Measurements from ENCODE around the gene ZNF652.
"Not testable (repeated sequence)": the region's sequence is repeated elsewhere in the genome, so short reads cannot be mapped to it uniquely, and the experiment has no call there.

ZNF652 gene

GRCh38 chr17:49278076-49278475, 84.0 kb downstream of the ZNF652 start:
- CTCF ChIA-PET = interaction anchor here (0.6 kb wide), 1 partner anchor 11 kb away, joined by 3 read pairs; no protein-coding TSS in a partner anchor
- POLR2A ChIA-PET = no interaction called here
- TF ChIP-seq FOXA1 (IDR thresholded peaks at IDR 0.05) = no peak
- no peak for TF ChIP-seq ELF4 (IDR thresholded peaks at IDR 0.05)
- TF ChIP-seq CTBP1 (IDR thresholded peaks at IDR 0.05; ENCODE audit: borderline replicate concordance) = no peak
- TF ChIP-seq PKNOX1 (IDR thresholded peaks at IDR 0.05) = no peak
- TF ChIP-seq ARNT (IDR thresholded peaks at IDR 0.05) = no peak
- no peak for TF ChIP-seq SP1 (IDR thresholded peaks at IDR 0.05)
- TF ChIP-seq LEF1 (IDR thresholded peaks at IDR 0.05; ENCODE audit: borderline replicate concordance) = no peak
- no peak for TF ChIP-seq TARDBP (IDR thresholded peaks at IDR 0.05)
- TF ChIP-seq ZNF384 (IDR thresholded peaks at IDR 0.05) = no peak
- TF ChIP-seq NFRKB (IDR thresholded peaks at IDR 0.05) = no peak
- no peak for TF ChIP-seq L3MBTL2 (conservative IDR thresholded peaks at IDR 0.05)
- TF ChIP-seq FOXK2 (IDR thresholded peaks at IDR 0.05) = no peak
- TF ChIP-seq HDGF (IDR thresholded peaks at IDR 0.05; ENCODE audit: borderline replicate concordance) = no peak
- no peak for TF ChIP-seq FOXM1 (IDR thresholded peaks at IDR 0.05; ENCODE audit: borderline replicate concordance)
- TF ChIP-seq SUZ12 (IDR thresholded peaks at IDR 0.05) = no peak
- no peak for TF ChIP-seq BHLHE40 (IDR thresholded peaks at IDR 0.05; ENCODE audit: borderline replicate concordance)
- DNase-seq (ENCODE audit: extremely low spot score) = no peak

GRCh38 chr17:49277638-49278037, 84.4 kb downstream of the ZNF652 start:
- DNase-seq (ENCODE audit: extremely low spot score) = no peak
- ChIA-PET CTCF (no interaction called here), POLR2A (no interaction called here)
- no peak for TF ChIP-seq FOXA1 (IDR thresholded peaks at IDR 0.05)
- TF ChIP-seq BHLHE40 (IDR thresholded peaks at IDR 0.05; ENCODE audit: borderline replicate concordance) = no peak
- no peak for TF ChIP-seq PKNOX1 (IDR thresholded peaks at IDR 0.05)
- TF ChIP-seq SP1 (IDR thresholded peaks at IDR 0.05) = no peak
- TF ChIP-seq CTBP1 (IDR thresholded peaks at IDR 0.05; ENCODE audit: borderline replicate concordance) = no peak
- no peak for TF ChIP-seq ARNT (IDR thresholded peaks at IDR 0.05)
- TF ChIP-seq FOXK2 (IDR thresholded peaks at IDR 0.05) = no peak
- TF ChIP-seq NFRKB (IDR thresholded peaks at IDR 0.05) = no peak
- TF ChIP-seq LEF1 (IDR thresholded peaks at IDR 0.05; ENCODE audit: borderline replicate concordance) = no peak
- no peak for TF ChIP-seq TARDBP (IDR thresholded peaks at IDR 0.05)
- no peak for TF ChIP-seq HDGF (IDR thresholded peaks at IDR 0.05; ENCODE audit: borderline replicate concordance)
- TF ChIP-seq FOXM1 (IDR thresholded peaks at IDR 0.05; ENCODE audit: borderline replicate concordance) = no peak
- TF ChIP-seq SUZ12 (IDR thresholded peaks at IDR 0.05) = no peak
- TF ChIP-seq L3MBTL2 (conservative IDR thresholded peaks at IDR 0.05) = no peak

- DNase-seq (ENCODE audit: extremely low spot score); CTCF ChIA-PET: not testable (repeated sequence)
- POLR2A ChIA-PET = interaction anchor here (1.0 kb wide), 1 partner anchor 16 kb away, joined by 5 read pairs; no protein-coding TSS in a partner anchor
Observed at GRCh38 chr17:49275981-49276380, 86.1 kb downstream of the ZNF652 start.

- no peak for DNase-seq (ENCODE audit: extremely low spot score)
- POLR2A ChIA-PET = no interaction called here
- no peak for TF ChIP-seq CTBP1 (IDR thresholded peaks at IDR 0.05; ENCODE audit: borderline replicate concordance)
Observed at GRCh38 chr17:49269356-49269755, 92.7 kb downstream of the ZNF652 start.

GRCh38 chr17:49267912-49268311, 94.1 kb downstream of the ZNF652 start:
- POLR2A ChIA-PET = no interaction called here
- TF ChIP-seq ARNT (IDR thresholded peaks at IDR 0.05) = no peak
- no peak for TF ChIP-seq L3MBTL2 (conservative IDR thresholded peaks at IDR 0.05)
- TF ChIP-seq PKNOX1 (IDR thresholded peaks at IDR 0.05) = no peak
- TF ChIP-seq FOXA1 (IDR thresholded peaks at IDR 0.05) = no peak
- no peak for TF ChIP-seq ELF4 (IDR thresholded peaks at IDR 0.05)
- no peak for TF ChIP-seq HDGF (IDR thresholded peaks at IDR 0.05; ENCODE audit: borderline replicate concordance)
- DNase-seq (ENCODE audit: extremely low spot score) = no peak
- CTCF ChIA-PET = no interaction called here

More at GRCh38 chr17:49269356-49269755, 92.7 kb downstream of the ZNF652 start:
- CTCF ChIA-PET = no interaction called here

GRCh38 chr17:49266233-49266632, 95.8 kb downstream of the ZNF652 start:
- POLR2A ChIA-PET = no interaction called here
- TF ChIP-seq SUZ12 (IDR thresholded peaks at IDR 0.05) = no peak
- no peak for TF ChIP-seq FOXA1 (IDR thresholded peaks at IDR 0.05)
- TF ChIP-seq L3MBTL2 (conservative IDR thresholded peaks at IDR 0.05) = no peak
- no peak for TF ChIP-seq TARDBP (IDR thresholded peaks at IDR 0.05)
- TF ChIP-seq HDGF (IDR thresholded peaks at IDR 0.05; ENCODE audit: borderline replicate concordance) = no peak
- TF ChIP-seq LEF1 (IDR thresholded peaks at IDR 0.05; ENCODE audit: borderline replicate concordance) = no peak
- TF ChIP-seq FOXK2 (IDR thresholded peaks at IDR 0.05) = no peak
- no peak for TF ChIP-seq SP1 (IDR thresholded peaks at IDR 0.05)
- no peak for TF ChIP-seq ZNF384 (IDR thresholded peaks at IDR 0.05)
- TF ChIP-seq PKNOX1 (IDR thresholded peaks at IDR 0.05) = no peak
- no peak for TF ChIP-seq ARNT (IDR thresholded peaks at IDR 0.05)
- TF ChIP-seq BHLHE40 (IDR thresholded peaks at IDR 0.05; ENCODE audit: borderline replicate concordance) = no peak
- no peak for TF ChIP-seq FOXM1 (IDR thresholded peaks at IDR 0.05; ENCODE audit: borderline replicate concordance)
- TF ChIP-seq CTBP1 (IDR thresholded peaks at IDR 0.05; ENCODE audit: borderline replicate concordance) = no peak
- TF ChIP-seq NFRKB (IDR thresholded peaks at IDR 0.05) = no peak
- no peak for TF ChIP-seq ELF4 (IDR thresholded peaks at IDR 0.05)
- CTCF ChIA-PET = no interaction called here
- DNase-seq (ENCODE audit: extremely low spot score) = no peak

- POLR2A ChIA-PET = interaction anchor here (1.3 to 2.0 kb wide), 3 partner anchors 13 to 70 kb away, joined by 3 to 9 read pairs (median 6); no protein-coding TSS in a partner anchor
- CTCF ChIA-PET; DNase-seq (ENCODE audit: extremely low spot score): not testable (repeated sequence)
Observed at GRCh38 chr17:49261540-49261939, 100.5 kb downstream of the ZNF652 start.
